ENCODE data around the gene TPCN1.
A peak's percentile ranks its signal among the peaks of the same experiment; 100 is the strongest.

Gene TPCN1

DNA sequence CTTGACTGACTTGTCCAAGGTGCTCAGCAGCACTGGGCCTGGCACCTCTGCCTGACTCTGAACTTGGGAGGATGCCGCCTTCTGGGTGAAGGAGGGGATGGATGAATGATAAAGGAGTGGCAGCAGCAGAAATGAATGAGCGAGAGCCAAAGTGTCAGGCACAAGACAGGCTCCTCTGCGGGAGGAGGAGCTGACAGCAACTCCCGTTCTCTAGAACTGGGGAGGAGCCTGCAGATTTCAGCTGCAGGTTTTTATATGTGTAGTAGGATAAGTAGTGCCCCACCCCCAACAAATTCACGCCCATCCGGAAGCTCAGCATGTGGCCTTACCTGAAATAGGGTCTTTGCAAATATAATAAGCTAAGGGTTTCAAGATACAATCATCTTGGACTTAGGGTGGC is 80.5 kb downstream of the TPCN1 start:
- ATAC-seq (replicated peaks): no peak
- Mint-ChIP-seq H3K4me3 (no peak overlapping the region), H3K4me1 (ENCODE audit: low read depth in 2 of 2) (peaks cover 0 to 3% of the 10 kb centered on the region in 2 donors), H3K27me3 (no peaks in the 10 kb centered on the region), H3K36me3 (ENCODE audit: insufficient read depth) (peaks cover 23% of the 10 kb centered on the region), H3K27ac (peak overlapping the region; percentile 38 to 67), H3K9me3 (no peaks in the 10 kb centered on the region)
- DNase-seq: no peak

DNA sequence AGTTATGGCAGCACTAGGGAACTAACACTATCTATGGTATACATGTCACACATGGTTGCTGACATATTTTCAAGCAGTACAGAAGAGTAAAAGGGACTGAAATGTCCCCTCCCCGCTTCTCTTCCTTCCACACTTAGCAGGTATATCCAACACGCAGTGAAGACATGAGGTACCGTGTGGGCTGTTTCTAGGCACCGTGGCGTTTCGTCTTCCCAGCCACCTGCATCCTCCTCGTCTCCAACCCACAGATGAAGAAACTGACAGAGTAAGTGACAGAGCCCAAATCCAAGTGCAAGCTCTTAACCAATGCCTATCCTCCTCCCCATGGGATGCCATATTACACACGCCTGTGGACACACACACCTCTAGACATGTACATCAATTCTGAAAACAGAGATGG is 81.2 kb downstream of the TPCN1 start:
- peaks cover 29% of the 10 kb centered on the region for H3K36me3 Mint-ChIP-seq (ENCODE audit: insufficient read depth)
- no peaks in the 10 kb centered on the region for H3K27me3 Mint-ChIP-seq
- H3K27ac Mint-ChIP-seq: peak overlapping the region in 1 of 2 donors; percentile 22
- peaks cover 0 to 3% of the 10 kb centered on the region in 2 donors for H3K4me1 Mint-ChIP-seq (ENCODE audit: low read depth in 2 of 2)
- ATAC-seq (replicated peaks) (no peak), DNase-seq (no peak)
- H3K4me3 Mint-ChIP-seq: no peak overlapping the region
- no peaks in the 10 kb centered on the region for H3K9me3 Mint-ChIP-seq

DNA sequence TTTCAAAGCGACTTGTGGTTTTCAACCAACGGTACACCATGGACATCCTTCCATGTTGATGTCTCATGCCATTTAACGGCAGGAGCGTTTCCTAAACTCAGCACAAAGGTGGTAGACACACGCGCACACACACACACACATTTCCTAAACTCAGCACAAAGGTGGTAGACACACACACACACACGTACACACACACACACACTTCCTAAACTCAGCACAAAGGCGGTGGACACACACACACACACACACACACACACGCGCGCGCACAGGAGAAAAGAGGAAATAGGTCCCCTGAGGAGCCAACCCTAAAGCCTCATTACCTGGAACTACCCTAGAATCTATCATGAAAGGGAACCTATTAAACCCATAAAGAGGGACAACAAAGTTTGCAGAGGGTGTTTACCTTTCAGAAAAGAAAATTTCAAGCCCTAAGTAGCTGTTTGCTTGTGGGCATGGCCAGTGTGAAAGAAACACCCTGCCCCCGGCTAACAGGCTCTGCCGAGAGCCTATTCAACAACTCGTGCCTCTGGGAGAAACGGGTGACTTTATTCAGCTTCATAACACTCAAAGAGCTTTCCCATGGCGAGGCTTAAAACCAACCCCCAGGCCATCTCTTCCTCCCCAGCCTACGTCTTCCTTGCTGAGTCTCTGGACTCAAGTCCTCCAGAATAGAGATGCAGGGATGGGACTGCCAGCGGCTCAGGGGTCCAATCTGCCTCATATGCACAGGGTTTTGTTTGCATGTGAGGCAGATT is 81.8 kb downstream of the TPCN1 start:
- H3K27ac Mint-ChIP-seq: peak overlapping the region; percentile 22 to 52
- H3K36me3 Mint-ChIP-seq (ENCODE audit: insufficient read depth): peaks cover 34% of the 10 kb centered on the region
- no peaks in the 10 kb centered on the region for H3K27me3 Mint-ChIP-seq
- DNase-seq: no peak
- H3K4me1 Mint-ChIP-seq (ENCODE audit: low read depth in 2 of 2): peaks cover 0 to 3% of the 10 kb centered on the region in 2 donors
- H3K9me3 Mint-ChIP-seq: no peaks in the 10 kb centered on the region
- ATAC-seq (replicated peaks): no peak
- H3K4me3 Mint-ChIP-seq: no peak overlapping the region

DNA sequence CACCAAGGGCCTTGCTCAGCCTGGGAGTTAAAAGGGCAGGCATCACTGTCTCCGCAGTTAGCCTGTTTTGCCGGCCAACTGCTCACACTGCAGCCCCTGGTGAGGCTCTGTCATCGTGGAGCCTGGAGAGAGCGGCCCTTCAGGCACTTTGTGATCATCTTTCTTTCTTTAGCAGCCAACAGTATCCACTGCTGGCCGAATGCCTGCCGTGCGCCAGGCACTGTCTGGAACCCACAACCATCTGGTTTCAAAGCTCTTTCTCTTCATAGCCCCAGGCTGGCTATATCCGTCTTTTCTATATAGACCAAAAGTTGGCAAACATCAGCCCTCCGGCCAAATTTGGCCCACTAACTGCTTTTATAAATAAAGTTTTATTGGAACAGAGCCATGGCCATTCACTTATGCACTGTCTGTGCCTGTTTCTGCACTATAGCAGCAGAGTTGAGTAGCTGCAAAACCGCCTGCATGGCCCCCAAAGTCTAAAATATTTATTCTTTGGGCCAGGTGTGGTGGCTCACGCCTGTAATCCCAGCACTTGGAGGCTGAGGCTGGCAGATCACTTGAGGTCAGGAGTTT is 84.1 kb downstream of the TPCN1 start:
- H3K27ac Mint-ChIP-seq: peak overlapping the region in 1 of 2 donors; percentile 44
- no peak for ATAC-seq (replicated peaks)

DNA sequence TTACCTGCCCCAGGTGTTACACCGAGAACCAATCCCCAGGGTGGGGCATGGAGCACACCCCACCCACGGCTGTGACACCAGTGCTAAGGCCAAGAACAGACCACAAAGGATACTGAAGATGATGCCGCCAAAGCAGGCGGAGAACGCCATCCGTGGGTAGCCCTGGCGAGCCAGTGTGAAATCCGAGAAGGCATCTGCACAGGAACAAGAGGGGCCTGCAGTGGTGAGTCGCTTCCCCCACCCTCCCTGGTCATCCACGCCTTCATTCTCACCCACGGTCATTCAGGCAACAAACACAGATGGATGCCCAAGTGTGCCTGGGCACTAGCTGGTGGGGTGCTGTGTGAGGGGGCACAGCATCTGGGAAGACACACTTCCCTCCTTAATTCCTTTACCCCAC is 85.1 kb downstream of the TPCN1 start:
- Mint-ChIP-seq H3K4me1 (ENCODE audit: low read depth in 2 of 2) (peaks cover 0 to 3% of the 10 kb centered on the region in 2 donors), H3K4me3 (no peak overlapping the region), H3K27ac (peak overlapping the region in 1 of 2 donors; percentile 12), H3K27me3 (no peaks in the 10 kb centered on the region), H3K9me3 (no peaks in the 10 kb centered on the region), H3K36me3 (ENCODE audit: insufficient read depth) (peaks cover 31% of the 10 kb centered on the region)
- no peak for ATAC-seq (replicated peaks)
- DNase-seq: no peak

More for the DNA sequence above, 84.1 kb downstream of the TPCN1 start:
- H3K4me1 Mint-ChIP-seq (ENCODE audit: low read depth in 2 of 2): peaks cover 0 to 3% of the 10 kb centered on the region in 2 donors
- H3K36me3 Mint-ChIP-seq (ENCODE audit: insufficient read depth): peaks cover 33% of the 10 kb centered on the region
- H3K27me3 Mint-ChIP-seq: no peaks in the 10 kb centered on the region
- no peaks in the 10 kb centered on the region for H3K9me3 Mint-ChIP-seq
- H3K4me3 Mint-ChIP-seq: no peak overlapping the region
- no peak for DNase-seq

DNA sequence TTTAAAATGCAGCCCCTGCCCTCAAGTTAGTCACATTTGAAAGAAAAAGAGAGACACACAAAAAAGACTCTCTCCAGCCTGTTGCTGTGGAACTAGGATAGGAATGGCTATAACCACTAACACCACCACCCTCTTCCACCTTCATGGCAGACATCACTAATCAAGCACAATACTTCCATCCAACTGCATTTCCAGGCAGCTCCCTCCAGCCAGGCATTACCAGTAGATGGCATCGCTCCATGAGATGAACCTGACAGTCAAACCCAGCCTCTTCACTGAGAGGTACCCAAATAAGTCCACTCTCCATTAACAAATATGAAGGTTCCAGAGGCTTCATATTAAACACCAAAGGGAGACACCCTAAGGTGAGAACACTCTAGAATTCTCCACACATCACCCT is 89.2 kb downstream of the TPCN1 start:
- H3K9me3 Mint-ChIP-seq: no peaks in the 10 kb centered on the region
- no peak for ATAC-seq (replicated peaks)
- H3K36me3 Mint-ChIP-seq (ENCODE audit: insufficient read depth): peaks cover 36% of the 10 kb centered on the region
- no peaks in the 10 kb centered on the region for H3K4me1 Mint-ChIP-seq (ENCODE audit: low read depth in 2 of 2)
- no peak overlapping the region for H3K27ac Mint-ChIP-seq
- DNase-seq: no peak
- H3K27me3 Mint-ChIP-seq: no peaks in the 10 kb centered on the region
- H3K4me3 Mint-ChIP-seq: no peak overlapping the region

DNA sequence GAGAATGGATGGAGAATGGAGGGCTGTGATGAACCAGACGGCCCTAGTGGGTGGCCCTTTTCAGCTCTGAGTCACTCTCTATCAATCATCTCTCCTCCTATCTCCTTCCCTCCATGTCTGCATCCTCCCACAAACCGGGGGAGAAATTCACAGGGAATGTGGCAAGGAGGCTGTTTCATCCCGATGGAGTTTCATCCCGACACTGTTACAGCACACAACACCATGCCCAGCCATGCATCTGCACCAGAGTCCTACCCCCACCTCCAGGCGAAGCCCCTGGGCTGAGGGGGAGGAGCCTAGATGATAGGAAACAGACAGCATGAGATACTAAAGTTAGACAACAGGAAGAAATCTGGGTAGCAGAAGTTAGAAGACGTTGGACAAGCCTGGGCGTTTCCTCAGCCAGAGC is 92.9 kb downstream of the TPCN1 start:
- Mint-ChIP-seq H3K9me3 (no peaks in the 10 kb centered on the region), H3K27ac (no peak overlapping the region), H3K27me3 (no peaks in the 10 kb centered on the region), H3K4me1 (ENCODE audit: low read depth in 2 of 2) (peaks cover 3 to 6% of the 10 kb centered on the region in 2 donors), H3K4me3 (no peak overlapping the region), H3K36me3 (ENCODE audit: insufficient read depth) (peaks cover 20% of the 10 kb centered on the region)
- DNase-seq: no peak
- no peak for ATAC-seq (replicated peaks)

DNA sequence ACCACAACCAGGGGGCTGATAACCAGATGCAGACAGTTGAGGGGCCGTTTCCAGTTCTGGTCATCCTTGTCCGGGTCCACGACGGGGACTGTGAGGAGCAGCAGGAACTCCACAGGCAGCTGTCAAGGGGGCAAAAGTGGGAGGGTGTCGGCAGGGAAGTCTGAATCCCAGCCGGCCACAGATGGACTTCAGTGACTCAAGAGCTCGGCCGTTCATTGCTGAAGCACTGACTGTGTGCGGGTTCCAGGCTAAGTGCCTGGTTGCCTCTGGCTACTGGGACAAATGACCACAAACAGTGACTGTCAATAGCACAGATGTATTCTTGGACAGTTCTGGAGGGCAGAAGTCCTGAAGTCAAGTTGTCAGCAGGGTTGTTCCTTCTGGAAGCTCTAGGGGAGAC is 94.1 kb downstream of the TPCN1 start:
- DNase-seq: no peak
- no peak overlapping the region for H3K4me3 Mint-ChIP-seq
- no peaks in the 10 kb centered on the region for H3K9me3 Mint-ChIP-seq
- H3K4me1 Mint-ChIP-seq (ENCODE audit: low read depth in 2 of 2): peaks cover 3 to 6% of the 10 kb centered on the region in 2 donors
- H3K36me3 Mint-ChIP-seq (ENCODE audit: insufficient read depth): peaks cover 18% of the 10 kb centered on the region
- ATAC-seq (replicated peaks): no peak
- H3K27ac Mint-ChIP-seq: peak overlapping the region in 1 of 2 donors; percentile 69
- H3K27me3 Mint-ChIP-seq: no peaks in the 10 kb centered on the region

DNA sequence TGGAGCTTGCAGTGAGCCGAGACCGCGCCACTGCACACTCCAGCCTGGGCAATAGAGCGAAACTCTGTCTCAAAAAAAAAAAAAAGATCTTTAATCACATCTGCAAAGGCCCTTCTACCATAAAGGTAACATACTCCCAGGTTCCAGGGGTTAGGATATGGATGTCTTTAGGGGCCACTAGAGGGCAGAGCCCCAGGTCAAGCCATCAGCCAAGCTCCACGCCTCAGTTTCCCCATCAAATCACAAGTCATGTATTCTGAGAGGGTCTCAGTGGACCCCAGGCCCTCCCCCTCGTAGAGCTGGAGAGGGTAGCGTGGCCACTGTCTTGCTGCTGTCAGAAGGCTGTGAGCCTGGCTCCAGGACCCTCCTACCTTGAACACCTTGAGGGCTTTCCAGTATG is 94.9 kb downstream of the TPCN1 start:
- H3K9me3 Mint-ChIP-seq: no peaks in the 10 kb centered on the region
- no peak overlapping the region for H3K4me3 Mint-ChIP-seq
- peak overlapping the region in 1 of 2 donors; percentile 15 for H3K27ac Mint-ChIP-seq
- DNase-seq (no peak), ATAC-seq (replicated peaks) (no peak)
- H3K27me3 Mint-ChIP-seq: no peaks in the 10 kb centered on the region
- H3K36me3 Mint-ChIP-seq (ENCODE audit: insufficient read depth): peaks cover 15% of the 10 kb centered on the region
- H3K4me1 Mint-ChIP-seq (ENCODE audit: low read depth in 2 of 2): peaks cover 3 to 6% of the 10 kb centered on the region in 2 donors

DNA sequence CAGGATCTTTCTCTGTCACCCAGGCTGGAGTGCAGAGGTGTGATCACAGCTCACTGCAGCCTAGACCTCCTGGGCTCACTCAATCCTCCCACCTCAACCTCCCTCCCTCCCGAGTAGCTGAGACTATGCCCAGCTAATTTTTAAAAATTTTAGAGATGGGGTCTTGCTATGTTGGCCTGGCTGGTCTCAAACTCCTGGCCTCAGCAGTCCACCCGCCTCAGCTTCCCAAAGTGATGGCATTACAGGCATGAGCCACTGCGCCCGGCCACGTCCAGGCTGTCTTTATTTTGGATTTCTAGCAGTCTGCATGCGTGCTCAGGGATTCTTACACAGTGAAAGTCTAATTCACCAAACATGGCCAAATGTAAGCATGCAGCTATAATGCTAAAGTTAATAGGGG is 95.9 kb downstream of the TPCN1 start:
- Mint-ChIP-seq H3K36me3 (ENCODE audit: insufficient read depth) (peaks cover 15% of the 10 kb centered on the region), H3K4me1 (ENCODE audit: low read depth in 2 of 2) (peaks cover 3 to 6% of the 10 kb centered on the region in 2 donors), H3K27me3 (no peaks in the 10 kb centered on the region), H3K9me3 (no peaks in the 10 kb centered on the region), H3K4me3 (no peak overlapping the region), H3K27ac (no peak overlapping the region)
- ATAC-seq (replicated peaks): no peak
- no peak for DNase-seq

DNA sequence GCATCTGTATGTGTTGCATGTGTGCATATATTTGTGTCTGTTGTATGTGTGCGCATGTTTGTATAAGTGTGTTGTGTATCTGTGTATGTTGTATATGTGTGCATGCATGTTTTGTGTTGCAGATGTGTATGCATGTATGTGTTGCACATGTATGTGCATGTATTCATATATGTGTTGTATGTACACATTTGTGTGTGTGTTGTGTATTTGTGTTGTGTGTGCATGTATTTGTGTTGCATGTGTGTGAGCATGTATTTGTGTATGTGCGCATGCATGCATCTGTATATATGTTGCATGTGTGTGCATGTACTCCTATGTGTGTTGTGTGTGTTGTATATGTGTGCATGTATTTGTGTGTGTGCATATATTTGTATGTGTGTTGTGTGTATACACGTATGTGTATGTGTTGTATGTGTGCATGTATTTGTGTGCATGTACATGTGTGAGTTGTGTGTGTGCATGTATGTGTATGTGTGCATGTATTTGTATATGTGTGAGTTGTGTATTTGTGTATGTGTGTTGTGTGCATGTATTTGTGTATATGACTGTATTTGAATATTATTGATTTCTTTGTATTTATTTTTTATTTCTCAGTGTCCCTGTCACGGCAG is 96.9 kb downstream of the TPCN1 start:
- H3K9me3 Mint-ChIP-seq: no peaks in the 10 kb centered on the region
- DNase-seq: no peak
- H3K36me3 Mint-ChIP-seq (ENCODE audit: insufficient read depth): peaks cover 19% of the 10 kb centered on the region
- H3K4me1 Mint-ChIP-seq (ENCODE audit: low read depth in 2 of 2): peaks cover 3 to 6% of the 10 kb centered on the region in 2 donors
- no peaks in the 10 kb centered on the region for H3K27me3 Mint-ChIP-seq
- H3K27ac Mint-ChIP-seq: peak overlapping the region in 1 of 2 donors; percentile 23
- no peak overlapping the region for H3K4me3 Mint-ChIP-seq
- no peak for ATAC-seq (replicated peaks)

DNA sequence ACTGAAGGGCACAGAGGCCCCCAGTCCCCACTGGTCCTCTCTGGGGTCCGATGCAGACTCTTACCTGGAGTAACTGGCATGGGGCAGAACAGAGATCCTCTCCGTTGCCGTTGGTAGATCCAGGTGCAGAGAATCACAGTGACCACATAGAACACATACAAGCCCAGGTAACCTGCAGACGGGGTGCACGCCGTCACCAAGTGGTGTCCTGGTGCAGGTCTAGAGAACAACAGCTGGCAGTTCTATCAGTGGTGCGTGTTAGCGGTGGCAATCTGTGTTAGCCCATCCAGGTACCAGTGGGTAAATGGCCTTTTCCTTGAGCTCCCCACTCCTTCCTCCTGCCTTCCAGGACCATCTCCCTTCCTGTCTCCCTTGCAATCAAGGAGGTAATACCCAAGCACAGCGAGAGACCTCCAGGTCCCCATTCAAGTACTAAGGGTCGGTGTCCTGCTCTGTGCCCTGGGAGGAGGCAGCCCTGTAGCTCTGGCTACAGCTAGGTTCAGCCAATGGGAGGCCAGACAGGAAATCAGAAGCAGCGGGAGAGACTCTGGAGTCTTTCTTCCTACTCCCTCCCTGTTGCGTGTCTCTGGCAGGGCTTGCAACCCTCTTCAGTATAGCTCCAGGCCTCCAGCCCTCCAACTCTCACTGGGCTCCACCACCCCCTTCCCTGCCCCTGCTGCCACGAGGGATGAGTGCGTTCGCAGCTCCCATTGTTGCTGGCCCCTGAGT is 97.8 kb downstream of the TPCN1 start:
- Mint-ChIP-seq H3K4me1 (ENCODE audit: low read depth in 2 of 2) (peaks cover 3 to 6% of the 10 kb centered on the region in 2 donors), H3K27me3 (no peaks in the 10 kb centered on the region), H3K9me3 (no peaks in the 10 kb centered on the region), H3K27ac (peak overlapping the region; percentile 41 to 62), H3K4me3 (no peak overlapping the region), H3K36me3 (ENCODE audit: insufficient read depth) (peaks cover 13% of the 10 kb centered on the region)
- ATAC-seq (replicated peaks) (no peak), DNase-seq (no peak)

DNA sequence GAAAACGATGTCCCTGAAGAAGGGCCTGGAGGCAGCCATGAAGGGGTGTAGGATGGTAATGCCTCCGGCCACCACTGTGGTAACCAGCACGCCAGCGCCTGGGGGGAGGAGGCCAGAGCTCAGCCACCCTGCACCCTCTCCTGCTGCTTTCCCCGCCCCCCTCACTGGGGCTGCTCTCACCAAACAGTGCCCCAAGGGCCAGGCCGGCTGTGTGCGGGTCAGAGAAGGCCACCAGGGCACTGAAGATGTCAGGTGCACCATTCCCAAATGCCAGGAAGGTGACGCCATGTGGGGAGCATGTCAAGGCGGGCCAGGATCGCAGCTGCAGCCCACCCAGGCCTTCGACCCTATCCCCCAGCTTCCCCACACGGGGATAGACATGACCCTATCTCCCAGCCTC is 99.1 kb downstream of the TPCN1 start:
- ATAC-seq (replicated peaks) (no peak), DNase-seq (no peak)
- Mint-ChIP-seq H3K4me1 (ENCODE audit: low read depth in 2 of 2) (peaks cover 3 to 11% of the 10 kb centered on the region in 2 donors), H3K9me3 (no peaks in the 10 kb centered on the region), H3K27me3 (no peaks in the 10 kb centered on the region), H3K27ac (peak overlapping the region in 1 of 2 donors; percentile 62), H3K4me3 (no peak overlapping the region), H3K36me3 (ENCODE audit: insufficient read depth) (peaks cover 14% of the 10 kb centered on the region)
